Activated B cell treated with CpG ODN at 0.5 μM for 24 hours (primary cell): ENCODE data around the gene PRUNE2. TPM values are rescaled to one million over a fixed set of nuclear protein-coding genes. Genes with fewer than 3 reads are reported as not detected.

Experiments
- ATAC-seq: fragments of 200-7000 bp; cut with Tn5 transposase; one replicate; pipeline ENCODE4 v1.10.0; 2021; ENCODE audit warnings: low read depth, mild to moderate bottlenecking, moderate library complexity
- CTCF ChIA-PET: fragments of 350-600 bp; sonication (Branson Sonifier 250); formaldehyde crosslinking; loops from one replicate; lab custom pipeline; 2021; ENCODE audit warnings: antibody characterized with exemption; lab: Charles Lee
- POLR2A ChIA-PET: fragments of 350-600 bp; sonication (Branson Sonifier 250); formaldehyde crosslinking; loops from one replicate; lab custom pipeline; 2021; ENCODE audit warnings: antibody characterized with exemption; lab: Charles Lee
- DNase-seq: peaks from one replicate; pipeline ENCODE4 v3.0.0; 2022
- H3K27ac Mint-ChIP-seq: one replicate; pipeline ENCODE4 v1.8.0; 2020; ENCODE audit warnings: mixed read lengths
- H3K27me3 Mint-ChIP-seq: one replicate; pipeline ENCODE4 v1.8.0; 2021; ENCODE audit warnings: mixed read lengths
- H3K36me3 Mint-ChIP-seq: one replicate; pipeline ENCODE4 v1.8.0; 2021; ENCODE audit warnings: low read depth, mixed read lengths
- H3K4me1 Mint-ChIP-seq: one replicate; pipeline ENCODE4 v1.8.0; 2021; ENCODE audit warnings: mixed read lengths
- H3K4me3 Mint-ChIP-seq: one replicate; pipeline ENCODE4 v1.8.0; 2020; ENCODE audit warnings: mild to moderate bottlenecking, mixed read lengths
- H3K9me3 Mint-ChIP-seq: one replicate; pipeline ENCODE4 v1.8.0; 2020; ENCODE audit warnings: mixed read lengths
- intact Hi-C: fragments of 100-400 bp; cut with micrococcal nuclease; formaldehyde crosslinking; loops from one replicate; pipeline ENCODE4 v1.15.1; 2024
- total RNA-seq: library from RNA; stranded (reverse); gene quantifications from 2 replicates; pipeline ENCODE4 v1.2.3, GENCODE V29; 2022
- TF ChIP-seq, protein P1 (sequence below): fragments of 200-600 bp; IDR thresholded peaks from one replicate; pipeline ENCODE4 v1.8.0; 2022; ENCODE audit warnings: antibody characterized with exemption, mild to moderate bottlenecking

Gene PRUNE2
- total RNA-seq, 1 donor from 2014 or later, result not detected

DNA sequence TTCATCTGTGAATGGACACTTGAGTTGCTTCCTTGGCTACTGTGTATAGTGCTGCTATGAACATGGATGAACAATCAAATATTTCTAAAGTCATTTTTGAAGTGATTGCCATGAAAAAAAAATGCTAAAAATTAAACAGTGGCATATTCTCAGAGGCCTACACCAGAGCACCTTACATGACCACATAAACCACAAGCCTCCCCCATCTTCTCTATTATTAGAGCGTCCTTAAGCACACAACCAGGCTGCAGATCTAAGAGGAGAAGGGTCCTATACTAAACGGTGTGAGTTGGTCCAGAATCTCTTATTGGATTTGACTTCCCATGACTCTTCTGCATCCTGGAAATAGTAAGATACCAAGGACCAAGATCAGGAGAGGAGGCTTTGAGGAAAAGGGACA is 107.4 kb downstream of the PRUNE2 start:
- DNase-seq, result no peak
- TF ChIP-seq, protein P1, sequence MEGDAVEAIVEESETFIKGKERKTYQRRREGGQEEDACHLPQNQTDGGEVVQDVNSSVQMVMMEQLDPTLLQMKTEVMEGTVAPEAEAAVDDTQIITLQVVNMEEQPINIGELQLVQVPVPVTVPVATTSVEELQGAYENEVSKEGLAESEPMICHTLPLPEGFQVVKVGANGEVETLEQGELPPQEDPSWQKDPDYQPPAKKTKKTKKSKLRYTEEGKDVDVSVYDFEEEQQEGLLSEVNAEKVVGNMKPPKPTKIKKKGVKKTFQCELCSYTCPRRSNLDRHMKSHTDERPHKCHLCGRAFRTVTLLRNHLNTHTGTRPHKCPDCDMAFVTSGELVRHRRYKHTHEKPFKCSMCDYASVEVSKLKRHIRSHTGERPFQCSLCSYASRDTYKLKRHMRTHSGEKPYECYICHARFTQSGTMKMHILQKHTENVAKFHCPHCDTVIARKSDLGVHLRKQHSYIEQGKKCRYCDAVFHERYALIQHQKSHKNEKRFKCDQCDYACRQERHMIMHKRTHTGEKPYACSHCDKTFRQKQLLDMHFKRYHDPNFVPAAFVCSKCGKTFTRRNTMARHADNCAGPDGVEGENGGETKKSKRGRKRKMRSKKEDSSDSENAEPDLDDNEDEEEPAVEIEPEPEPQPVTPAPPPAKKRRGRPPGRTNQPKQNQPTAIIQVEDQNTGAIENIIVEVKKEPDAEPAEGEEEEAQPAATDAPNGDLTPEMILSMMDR, result no peak
- peaks cover 2% of the 10 kb centered on the region for H3K27me3 Mint-ChIP-seq
- intact Hi-C loops, result no loop called here
- no peak for ATAC-seq
- peaks cover 6% of the 10 kb centered on the region for H3K4me1 Mint-ChIP-seq
- no peak overlapping the region for H3K27ac Mint-ChIP-seq
- no peaks in the 10 kb centered on the region for H3K36me3 Mint-ChIP-seq
- H3K4me3 Mint-ChIP-seq, result no peak overlapping the region
- ChIA-PET POLR2A (no interaction called here), CTCF (no interaction called here)
- H3K9me3 Mint-ChIP-seq, result no peaks in the 10 kb centered on the region

DNA sequence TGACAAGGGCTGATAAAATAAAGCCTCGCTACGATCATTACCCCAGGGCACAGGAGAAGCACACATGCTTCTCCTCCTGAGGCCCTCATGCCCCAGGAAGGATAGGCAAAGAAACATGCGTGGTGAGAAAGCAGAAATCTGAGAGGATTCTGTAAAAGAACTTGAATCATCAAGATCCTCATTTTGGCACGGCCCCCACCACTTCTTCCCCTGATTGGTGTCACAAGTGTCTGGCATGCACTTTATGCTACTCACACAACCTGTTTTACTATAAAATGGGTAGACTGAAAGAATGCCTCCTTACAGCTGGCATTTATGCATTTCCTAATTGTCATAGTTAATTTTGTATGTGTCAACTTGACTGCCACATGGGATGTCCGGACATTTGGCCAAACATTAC is 109.6 kb downstream of the PRUNE2 start:
- no peak for DNase-seq
- POLR2A ChIA-PET, result no interaction called here
- CTCF ChIA-PET, result no interaction called here
- TF ChIP-seq, protein P1, result no peak
- no peaks in the 10 kb centered on the region for H3K9me3 Mint-ChIP-seq
- intact Hi-C loops, result no loop called here
- H3K4me3 Mint-ChIP-seq, result no peak overlapping the region
- peaks cover 2% of the 10 kb centered on the region for H3K27me3 Mint-ChIP-seq
- H3K27ac Mint-ChIP-seq, result no peak overlapping the region
- H3K4me1 Mint-ChIP-seq, result peaks cover 6% of the 10 kb centered on the region
- H3K36me3 Mint-ChIP-seq, result no peaks in the 10 kb centered on the region
- ATAC-seq, result no peak

DNA sequence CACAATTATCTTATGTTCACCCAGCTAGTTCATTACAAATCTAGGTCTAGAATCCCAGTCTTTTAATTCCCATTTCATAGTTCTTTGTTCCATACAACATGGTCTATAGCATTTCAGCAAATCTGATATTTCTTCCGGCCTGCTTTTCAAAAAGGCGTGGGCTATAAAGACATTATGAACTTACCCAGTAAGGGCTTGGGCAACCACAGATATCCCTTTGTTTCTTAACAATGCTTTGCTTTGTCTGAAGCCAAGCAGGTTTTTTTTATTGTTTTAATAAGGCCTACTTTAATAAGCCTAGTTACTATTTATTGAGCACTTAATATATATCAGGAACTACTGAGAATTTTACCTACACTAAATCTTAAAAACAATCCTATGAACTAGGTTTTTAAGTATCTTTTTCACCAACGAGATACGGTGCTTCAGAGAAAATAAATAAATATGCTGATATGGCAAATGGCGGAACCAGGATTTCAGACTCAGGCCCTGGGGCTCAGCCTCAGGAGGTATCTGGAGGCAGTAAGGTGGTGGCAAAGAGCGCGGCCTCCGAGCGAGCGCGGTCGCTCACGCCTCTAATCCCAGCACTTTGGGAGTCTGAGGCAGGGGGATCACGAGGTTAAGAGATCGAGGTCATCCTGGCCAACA is 112.0 kb downstream of the PRUNE2 start:
- H3K36me3 Mint-ChIP-seq, result no peaks in the 10 kb centered on the region
- peaks cover 5% of the 10 kb centered on the region for H3K27me3 Mint-ChIP-seq
- POLR2A ChIA-PET, result no interaction called here
- ATAC-seq (no peak), DNase-seq (no peak)
- no peak overlapping the region for H3K4me3 Mint-ChIP-seq
- H3K27ac Mint-ChIP-seq, result no peak overlapping the region
- intact Hi-C loops, result no loop called here
- CTCF ChIA-PET, result no interaction called here
- peaks cover 6% of the 10 kb centered on the region for H3K4me1 Mint-ChIP-seq
- TF ChIP-seq, protein P1, result no peak
- H3K9me3 Mint-ChIP-seq, result no peaks in the 10 kb centered on the region

DNA sequence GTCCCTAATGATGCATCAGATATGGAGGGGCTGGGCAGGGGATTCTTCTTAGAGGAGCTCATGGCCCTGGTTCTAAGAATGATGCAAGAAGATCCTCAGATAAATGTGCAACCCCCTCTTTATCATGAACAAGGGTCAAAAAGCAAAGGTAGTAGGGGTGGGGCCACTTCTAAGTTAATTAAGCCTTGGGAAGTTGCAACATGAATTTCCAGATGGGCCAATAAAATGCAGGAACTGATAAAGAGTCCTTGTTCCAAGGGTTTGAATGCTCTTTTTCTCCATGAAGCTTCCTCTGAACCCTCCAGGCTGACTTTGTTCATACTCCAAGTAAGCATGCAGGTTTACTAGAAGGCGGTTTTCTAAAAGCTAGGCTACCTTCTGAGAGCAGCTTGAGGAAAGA is 116.1 kb downstream of the PRUNE2 start:
- TF ChIP-seq, protein P1, result no peak
- no peaks in the 10 kb centered on the region for H3K9me3 Mint-ChIP-seq
- ChIA-PET POLR2A (no interaction called here), CTCF (no interaction called here)
- H3K27me3 Mint-ChIP-seq, result peaks cover 3% of the 10 kb centered on the region
- no peak overlapping the region for H3K27ac Mint-ChIP-seq
- intact Hi-C loops, result no loop called here
- no peak for ATAC-seq
- H3K4me3 Mint-ChIP-seq, result no peak overlapping the region
- H3K4me1 Mint-ChIP-seq, result no peaks in the 10 kb centered on the region
- H3K36me3 Mint-ChIP-seq, result no peaks in the 10 kb centered on the region
- DNase-seq, result no peak

DNA sequence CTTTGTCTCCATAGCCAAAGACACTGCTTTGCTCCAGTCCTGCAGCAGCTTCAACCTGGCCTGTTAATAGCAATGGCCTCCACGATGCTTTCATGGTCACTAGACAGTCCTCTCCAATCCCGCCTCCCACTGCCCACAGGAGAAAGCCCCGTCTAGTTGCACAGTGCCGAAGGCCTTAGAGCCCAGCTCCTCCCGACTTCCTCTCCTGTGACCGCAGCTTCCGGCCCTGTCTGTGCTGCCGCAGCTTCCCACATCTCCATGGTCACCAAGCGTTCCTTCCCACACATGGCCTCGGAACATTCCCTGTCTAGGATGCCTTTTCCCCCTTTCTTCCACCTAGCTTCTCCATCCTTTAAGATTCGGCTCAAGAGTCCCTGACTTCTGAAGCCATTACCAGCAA is 118.2 kb downstream of the PRUNE2 start:
- Mint-ChIP-seq H3K27me3 (peaks cover 12% of the 10 kb centered on the region), H3K27ac (no peak overlapping the region), H3K4me3 (no peak overlapping the region), H3K4me1 (no peaks in the 10 kb centered on the region), H3K36me3 (no peaks in the 10 kb centered on the region), H3K9me3 (no peaks in the 10 kb centered on the region)
- TF ChIP-seq, protein P1, result no peak
- ChIA-PET POLR2A (no interaction called here), CTCF (no interaction called here)
- ATAC-seq, result no peak
- intact Hi-C loops, result no loop called here
- no peak for DNase-seq
